Skeletal muscle satellite cell (primary cell): ENCODE measurements around the gene LRBA.

Experiments used
- H3K27me3 ChIP-seq: 2 replicates; pipeline ENCODE4 v1.7.0; 2013; ENCODE audit warnings: low read length; ENCODE audit not compliant: control insufficient read depth, insufficient read depth
- H3K36me3 ChIP-seq: 2 replicates; pipeline ENCODE4 v1.7.0; 2013; ENCODE audit warnings: mild to moderate bottlenecking, control low read depth, low read length; ENCODE audit not compliant: insufficient read depth
- H3K4me1 ChIP-seq: 2 replicates; pipeline ENCODE4 v1.7.0; 2013; ENCODE audit warnings: low read length; ENCODE audit not compliant: control insufficient read depth, insufficient read depth
- H3K4me2 ChIP-seq: 2 replicates; pipeline ENCODE4 v1.7.0; 2013; ENCODE audit warnings: mild to moderate bottlenecking, low read length
- H3K4me3 ChIP-seq: 2 replicates; pipeline ENCODE4 v1.7.0; 2013; ENCODE audit warnings: low read length
- H3K9ac ChIP-seq: 2 replicates; pipeline ENCODE4 v1.7.0; 2013; ENCODE audit warnings: mild to moderate bottlenecking, low read depth, low read length, moderate library complexity
- H3K9me3 ChIP-seq: replicated peaks from 2 replicates; pipeline ENCODE4 v1.7.0; 2013; ENCODE audit warnings: mild to moderate bottlenecking, control low read depth, low read length

Gene LRBA

DNA sequence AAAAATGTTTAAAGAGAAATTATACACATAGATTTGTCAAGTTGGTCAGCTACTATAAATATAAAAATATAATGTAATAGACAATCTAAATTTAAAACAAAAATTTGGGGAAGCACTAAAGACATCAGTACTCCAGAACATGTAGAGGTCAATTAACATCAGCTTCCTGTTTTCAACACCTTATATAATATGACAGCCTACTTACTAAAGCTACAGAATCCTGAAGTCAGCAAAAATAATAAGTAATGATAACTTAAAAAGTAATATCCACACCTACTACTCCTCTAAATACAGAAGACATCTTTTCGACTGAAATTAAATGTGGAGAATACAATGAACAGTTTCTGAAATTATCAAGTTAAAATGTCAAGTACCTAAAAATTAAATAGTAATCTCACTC lies 118.6 kb downstream of the LRBA start:
- no peak overlapping the region for H3K9ac ChIP-seq
- no peaks in the 10 kb centered on the region for H3K36me3 ChIP-seq
- H3K4me2 ChIP-seq: no peak overlapping the region
- H3K9me3 ChIP-seq: no peaks in the 10 kb centered on the region
- no peak overlapping the region for H3K4me3 ChIP-seq
- H3K4me1 ChIP-seq: no peaks in the 10 kb centered on the region
- no peaks in the 10 kb centered on the region for H3K27me3 ChIP-seq

DNA sequence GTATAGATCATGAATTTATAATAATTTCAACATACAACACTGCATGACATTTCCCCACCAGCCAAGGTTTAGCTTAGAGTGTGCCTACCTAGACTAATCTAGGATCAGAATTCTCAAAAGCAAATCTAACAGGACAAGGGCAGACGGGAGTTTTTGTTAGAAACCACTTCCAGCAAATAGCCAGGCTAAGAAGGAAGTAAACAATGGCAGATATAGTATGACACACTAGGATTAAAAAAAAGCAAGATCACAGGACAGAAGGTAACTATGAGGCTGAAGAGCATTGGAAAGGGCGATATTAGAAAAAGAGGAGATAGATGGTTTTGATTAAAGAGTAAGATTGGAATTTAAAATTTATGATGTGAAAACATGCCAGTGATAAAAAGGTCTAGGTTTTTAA lies 124.8 kb downstream of the LRBA start:
- Histone ChIP-seq H3K9ac (no peak overlapping the region), H3K4me3 (no peak overlapping the region), H3K27me3 (no peaks in the 10 kb centered on the region), H3K4me2 (no peak overlapping the region), H3K36me3 (no peaks in the 10 kb centered on the region), H3K4me1 (peaks cover 3% of the 10 kb centered on the region), H3K9me3 (no peaks in the 10 kb centered on the region)

DNA sequence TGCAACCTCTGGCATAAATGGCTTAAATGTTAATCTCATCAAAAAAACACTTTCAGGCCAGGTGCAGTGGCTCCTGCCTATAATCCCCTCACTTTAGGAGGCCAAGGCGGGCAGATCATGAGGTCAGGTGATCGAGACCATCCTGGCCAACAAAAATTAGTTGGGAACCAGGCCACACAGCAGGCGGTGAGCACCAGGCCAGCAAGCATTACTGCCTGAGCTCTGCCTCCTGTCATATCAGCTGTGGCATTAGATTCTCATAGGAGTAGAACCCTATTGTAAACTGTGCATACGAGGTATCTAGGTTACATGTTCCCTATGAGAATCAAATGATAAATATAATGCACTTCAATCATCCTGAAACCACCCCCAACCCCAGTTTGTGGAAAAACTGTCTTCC lies 125.8 kb downstream of the LRBA start:
- H3K27me3 ChIP-seq: no peaks in the 10 kb centered on the region
- peaks cover 6% of the 10 kb centered on the region for H3K4me1 ChIP-seq
- no peaks in the 10 kb centered on the region for H3K36me3 ChIP-seq
- H3K4me3 ChIP-seq: no peak overlapping the region
- no peaks in the 10 kb centered on the region for H3K9me3 ChIP-seq
- H3K9ac ChIP-seq: no peak overlapping the region
- no peak overlapping the region for H3K4me2 ChIP-seq

DNA sequence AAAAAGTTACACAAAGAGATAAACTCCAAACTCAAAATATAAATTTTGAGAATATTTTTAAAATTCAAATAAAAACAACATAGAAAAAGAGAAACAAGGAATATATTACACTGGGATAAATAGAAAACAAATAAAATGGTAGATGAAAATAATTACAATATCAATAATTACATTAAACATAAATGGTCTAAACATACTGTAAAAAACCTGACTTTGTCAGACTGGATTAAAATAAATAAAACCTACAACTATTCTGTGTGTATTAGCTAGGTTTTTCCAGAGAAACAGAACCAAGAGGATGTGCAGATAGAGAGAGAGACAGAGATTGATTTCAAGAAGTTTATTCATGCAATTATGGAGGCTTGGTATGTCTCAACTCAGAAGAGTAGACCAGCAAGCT lies 126.5 kb downstream of the LRBA start:
- H3K9me3 ChIP-seq: no peaks in the 10 kb centered on the region
- H3K27me3 ChIP-seq: no peaks in the 10 kb centered on the region
- H3K4me2 ChIP-seq: no peak overlapping the region
- no peak overlapping the region for H3K4me3 ChIP-seq
- no peaks in the 10 kb centered on the region for H3K36me3 ChIP-seq
- peaks cover 6% of the 10 kb centered on the region for H3K4me1 ChIP-seq
- no peak overlapping the region for H3K9ac ChIP-seq

DNA sequence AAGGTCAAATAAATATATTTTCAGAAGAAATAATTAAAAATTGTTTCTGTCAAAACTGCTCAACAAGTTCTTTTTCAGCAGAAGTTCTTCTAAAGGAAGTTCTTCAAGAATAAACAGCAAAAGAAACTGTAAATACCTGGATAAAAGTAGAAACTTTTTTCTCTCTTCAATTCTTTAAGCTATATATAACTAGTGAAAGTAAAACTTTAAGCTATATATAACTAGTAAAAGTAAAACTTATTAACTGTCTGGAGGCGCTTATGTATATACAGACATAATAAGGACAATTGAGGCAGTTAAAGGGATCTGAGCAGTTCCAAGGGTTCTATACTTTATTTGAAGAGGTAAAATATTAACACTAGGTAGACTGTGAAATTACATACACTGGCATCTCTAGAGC lies 126.9 kb downstream of the LRBA start:
- no peak overlapping the region for H3K4me3 ChIP-seq
- no peak overlapping the region for H3K4me2 ChIP-seq
- no peaks in the 10 kb centered on the region for H3K9me3 ChIP-seq
- H3K36me3 ChIP-seq: no peaks in the 10 kb centered on the region
- no peaks in the 10 kb centered on the region for H3K27me3 ChIP-seq
- H3K9ac ChIP-seq: no peak overlapping the region
- H3K4me1 ChIP-seq: peaks cover 6% of the 10 kb centered on the region

DNA sequence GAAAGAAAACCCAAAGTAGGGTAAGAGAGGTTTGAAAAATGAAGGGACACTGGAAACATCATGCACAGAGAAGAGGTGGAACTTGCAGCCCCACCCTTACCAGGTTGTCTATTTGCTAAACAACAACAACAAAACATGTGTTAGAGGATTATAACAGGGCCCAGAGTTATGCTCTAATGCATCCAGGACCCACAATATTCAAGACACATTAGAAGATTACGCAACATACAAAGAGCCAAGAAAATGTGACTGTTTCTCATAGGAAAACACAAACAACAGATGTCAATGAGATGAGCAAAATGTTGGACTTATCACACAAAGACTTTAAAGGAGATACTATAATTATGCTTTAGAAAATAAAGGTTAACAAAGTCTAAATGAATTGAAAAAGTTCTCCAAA lies 128.5 kb downstream of the LRBA start:
- no peaks in the 10 kb centered on the region for H3K9me3 ChIP-seq
- no peak overlapping the region for H3K4me3 ChIP-seq
- H3K4me2 ChIP-seq: no peak overlapping the region
- no peak overlapping the region for H3K9ac ChIP-seq
- H3K36me3 ChIP-seq: no peaks in the 10 kb centered on the region
- H3K4me1 ChIP-seq: peaks cover 6% of the 10 kb centered on the region
- H3K27me3 ChIP-seq: no peaks in the 10 kb centered on the region

DNA sequence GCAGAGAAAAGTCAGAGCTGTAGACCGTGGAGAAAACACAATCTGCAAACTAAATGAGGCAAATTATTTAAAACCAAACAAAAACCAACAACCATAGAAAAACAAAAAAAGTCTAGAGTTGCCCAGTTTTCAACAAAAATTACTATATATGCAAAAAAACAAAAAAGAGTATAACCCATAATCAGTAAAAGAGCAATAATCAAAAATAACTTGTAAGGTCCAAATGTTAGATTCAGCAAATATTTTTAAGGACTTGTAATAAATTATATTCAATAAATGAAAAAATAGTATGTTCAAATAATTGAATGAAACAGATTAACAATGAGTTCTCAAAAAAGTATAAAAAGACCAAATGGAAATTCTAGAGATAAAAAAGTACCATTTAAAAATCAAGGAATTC lies 130.5 kb downstream of the LRBA start:
- H3K27me3 ChIP-seq: no peaks in the 10 kb centered on the region
- H3K4me2 ChIP-seq: peak overlapping the region; percentile 68
- peak overlapping the region; percentile 61 for H3K9ac ChIP-seq
- peak overlapping the region; percentile 44 for H3K4me3 ChIP-seq
- no peaks in the 10 kb centered on the region for H3K36me3 ChIP-seq
- peaks cover 6% of the 10 kb centered on the region for H3K4me1 ChIP-seq
- H3K9me3 ChIP-seq: no peaks in the 10 kb centered on the region

DNA sequence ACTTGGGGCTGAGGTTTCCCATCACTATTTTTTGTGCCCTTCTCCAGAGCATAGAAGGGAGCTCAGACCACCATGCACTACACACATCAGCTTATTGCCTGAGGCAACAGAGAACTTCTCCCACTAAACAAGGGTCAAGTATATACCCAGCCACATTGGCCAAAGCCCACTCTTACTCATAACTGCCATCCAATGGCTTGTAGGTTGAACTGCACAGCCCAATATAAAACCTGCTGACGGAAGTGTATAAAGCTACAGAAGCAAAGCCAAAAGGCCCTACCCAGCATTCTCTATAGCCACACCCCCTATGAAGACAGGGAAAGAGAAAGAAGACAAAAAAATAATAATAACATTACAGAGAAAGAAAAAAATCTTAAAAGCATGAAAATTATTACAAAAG lies 139.7 kb downstream of the LRBA start:
- no peak overlapping the region for H3K4me2 ChIP-seq
- H3K36me3 ChIP-seq: no peaks in the 10 kb centered on the region
- no peaks in the 10 kb centered on the region for H3K4me1 ChIP-seq
- no peaks in the 10 kb centered on the region for H3K9me3 ChIP-seq
- no peaks in the 10 kb centered on the region for H3K27me3 ChIP-seq
- H3K9ac ChIP-seq: no peak overlapping the region
- no peak overlapping the region for H3K4me3 ChIP-seq

DNA sequence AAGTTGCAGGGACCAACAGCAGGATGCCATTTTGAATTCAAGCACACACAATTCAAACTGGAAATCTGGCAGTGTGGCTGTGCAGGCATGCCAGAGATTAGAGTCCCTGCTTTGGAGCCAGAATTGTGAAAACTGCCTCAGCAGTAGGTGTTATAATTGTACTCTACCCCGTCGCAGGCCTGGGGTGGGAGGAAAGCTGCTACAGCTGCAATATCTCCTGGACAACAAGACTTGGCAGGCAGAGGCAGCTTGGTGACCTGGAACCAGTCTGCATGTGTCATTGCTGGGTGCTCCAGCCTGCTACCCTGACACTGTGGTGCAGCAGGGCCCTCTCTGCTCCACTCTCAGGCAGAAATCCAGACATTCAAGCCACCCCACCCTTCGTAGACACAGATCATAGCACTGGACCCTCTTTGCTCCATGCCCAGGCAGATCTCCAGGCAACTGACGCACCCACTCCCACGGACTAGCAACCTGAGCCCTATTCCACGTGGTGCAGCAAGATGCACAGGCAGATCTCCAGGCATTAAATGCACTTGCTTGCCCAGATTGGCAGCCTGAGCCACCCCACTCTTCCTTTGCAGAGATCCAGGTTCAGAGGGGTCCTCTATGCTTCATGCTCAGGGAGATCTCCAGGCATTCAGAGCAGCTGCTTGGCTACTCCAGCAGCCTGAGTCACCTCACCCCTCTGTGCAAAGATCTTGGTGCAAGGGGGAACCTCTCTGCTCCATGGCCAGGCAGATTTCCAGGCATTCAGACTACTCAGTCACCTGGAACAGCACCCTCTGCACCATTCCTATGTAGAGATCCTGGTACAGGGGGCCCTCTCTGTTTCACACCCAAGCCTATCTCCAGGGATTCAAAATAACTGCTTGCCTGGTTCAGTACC lies 140.5 kb downstream of the LRBA start:
- Histone ChIP-seq H3K9me3 (no peaks in the 10 kb centered on the region), H3K27me3 (no peaks in the 10 kb centered on the region), H3K9ac (no peak overlapping the region), H3K4me3 (no peak overlapping the region), H3K4me2 (no peak overlapping the region), H3K36me3 (no peaks in the 10 kb centered on the region), H3K4me1 (no peaks in the 10 kb centered on the region)

DNA sequence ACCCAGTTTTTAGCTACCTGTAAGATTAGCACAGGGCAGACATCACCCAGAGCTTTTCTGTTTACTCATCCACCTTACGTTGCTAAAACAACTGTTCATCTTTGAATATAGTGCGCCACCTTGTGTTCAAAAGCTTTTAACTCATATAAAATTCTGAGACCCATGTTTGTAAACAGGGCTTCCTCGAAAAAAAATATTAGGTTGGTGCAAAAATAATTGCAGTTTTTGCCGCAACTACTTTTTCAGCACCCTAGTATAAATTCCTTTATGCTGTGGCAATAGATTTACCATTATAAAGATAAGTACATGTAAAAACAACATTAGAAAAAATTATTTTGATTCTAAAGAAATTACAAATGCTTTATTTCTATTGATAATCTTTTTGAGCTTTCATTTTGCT lies 147.9 kb downstream of the LRBA start:
- no peaks in the 10 kb centered on the region for H3K9me3 ChIP-seq
- H3K9ac ChIP-seq: no peak overlapping the region
- no peak overlapping the region for H3K4me2 ChIP-seq
- H3K4me3 ChIP-seq: no peak overlapping the region
- no peaks in the 10 kb centered on the region for H3K4me1 ChIP-seq
- H3K27me3 ChIP-seq: no peaks in the 10 kb centered on the region
- no peaks in the 10 kb centered on the region for H3K36me3 ChIP-seq

DNA sequence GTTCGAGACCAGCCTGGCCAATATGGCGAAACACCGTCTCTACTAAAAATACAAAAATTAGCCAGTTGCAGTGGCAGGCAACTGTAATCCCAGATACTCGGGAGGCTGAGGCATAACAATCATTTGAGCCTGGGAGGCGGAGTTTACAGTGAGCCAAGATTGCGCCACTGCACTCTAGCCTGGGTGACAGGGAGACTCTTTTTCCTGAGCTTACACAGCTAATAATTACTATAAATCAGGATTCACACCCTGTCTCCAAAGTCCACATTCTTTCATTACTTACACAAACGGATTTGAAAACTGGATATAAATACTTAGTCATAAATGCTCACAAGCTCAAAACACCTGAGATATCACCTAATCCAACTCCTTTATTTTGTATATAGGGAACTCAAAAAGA lies 151.6 kb downstream of the LRBA start:
- H3K4me1 ChIP-seq: no peaks in the 10 kb centered on the region
- no peak overlapping the region for H3K4me2 ChIP-seq
- H3K9me3 ChIP-seq: no peaks in the 10 kb centered on the region
- H3K36me3 ChIP-seq: no peaks in the 10 kb centered on the region
- no peak overlapping the region for H3K9ac ChIP-seq
- H3K27me3 ChIP-seq: no peaks in the 10 kb centered on the region
- H3K4me3 ChIP-seq: no peak overlapping the region

DNA sequence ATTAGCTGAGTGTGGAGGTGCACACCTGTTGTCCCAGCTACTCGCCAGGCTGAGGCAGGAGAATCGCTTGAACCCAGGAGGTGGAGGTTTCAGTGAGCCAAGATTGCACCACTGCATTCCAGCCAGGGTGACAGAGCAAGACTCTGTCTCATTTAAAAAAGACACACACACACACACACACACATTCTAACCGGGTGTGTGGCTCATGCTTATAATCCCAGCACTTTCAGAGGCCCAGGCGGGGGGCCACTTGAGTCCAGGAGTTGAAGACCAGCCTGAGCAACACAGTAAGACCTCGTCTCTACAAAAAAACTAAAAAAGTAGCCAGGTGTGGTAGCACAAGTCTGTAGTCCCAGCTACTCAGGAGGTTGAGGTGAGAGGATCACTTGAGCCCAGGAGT lies 152.3 kb downstream of the LRBA start:
- Histone ChIP-seq H3K4me3 (no peak overlapping the region), H3K36me3 (no peaks in the 10 kb centered on the region), H3K9ac (no peak overlapping the region), H3K4me2 (no peak overlapping the region), H3K9me3 (no peaks in the 10 kb centered on the region), H3K27me3 (no peaks in the 10 kb centered on the region), H3K4me1 (no peaks in the 10 kb centered on the region)
